Measurements from ENCODE around the gene CAMTA1.

Gene CAMTA1

GRCh38 chr1:7008975-7009740, 223.9 kb downstream of the CAMTA1 start:
- no peak overlapping the region for H3K4me3 ChIP-seq (ENCODE audit: low read length)
- TF ChIP-seq CTCF (IDR thresholded peaks at IDR 0.05; ENCODE audit: insufficient read depth, low read depth, low read length, missing control alignments) = no peak
- no peak for DNase-seq (ENCODE audit: low read depth)

- no peak overlapping the region for H3K4me3 ChIP-seq (ENCODE audit: low read length)
- TF ChIP-seq CTCF (IDR thresholded peaks at IDR 0.05; ENCODE audit: insufficient read depth, low read depth, low read length, missing control alignments) = no peak
- no peak for DNase-seq (ENCODE audit: low read depth)
Measured at GRCh38 chr1:7009741-7010525, 224.7 kb downstream of the CAMTA1 start.

DNA sequence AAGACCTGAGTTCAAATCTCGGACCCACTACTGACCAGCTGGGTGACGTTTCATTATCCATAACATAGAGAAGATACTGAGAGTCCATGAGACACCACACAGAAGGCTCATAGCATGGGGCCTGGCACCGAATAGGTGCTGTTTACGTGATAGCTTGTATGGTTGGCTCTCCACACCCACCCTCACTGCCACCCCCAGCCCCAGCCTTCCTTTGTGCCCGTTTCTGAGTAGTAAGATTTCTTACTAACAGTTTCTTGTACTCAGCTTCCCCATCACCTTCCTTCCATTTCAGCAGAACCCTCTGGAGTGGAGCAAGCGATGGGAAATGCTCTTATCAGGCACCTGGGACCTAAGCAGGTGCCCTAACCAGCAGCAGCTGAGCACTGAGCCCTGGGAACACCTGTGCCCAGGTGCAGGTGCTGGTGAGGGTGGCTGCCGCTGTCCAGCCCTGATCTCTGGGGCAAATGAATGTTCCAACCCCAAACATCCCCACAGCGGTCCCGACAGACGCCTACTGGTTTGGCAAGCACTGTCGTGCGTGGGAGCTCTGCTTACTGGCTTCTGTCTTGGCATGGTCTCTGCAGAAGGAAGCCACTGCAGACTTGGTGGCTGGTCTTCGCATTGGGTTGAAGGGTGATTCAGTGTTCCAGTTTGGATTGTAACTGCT, 225.4 kb downstream of the CAMTA1 start:
- no peak for TF ChIP-seq CTCF (IDR thresholded peaks at IDR 0.05; ENCODE audit: insufficient read depth, low read depth, low read length, missing control alignments)
- DNase-seq (ENCODE audit: low read depth) = no peak
- no peak overlapping the region for H3K4me3 ChIP-seq (ENCODE audit: low read length)

- no peak for TF ChIP-seq CTCF (IDR thresholded peaks at IDR 0.05; ENCODE audit: insufficient read depth, low read depth, low read length, missing control alignments)
- H3K4me3 ChIP-seq (ENCODE audit: low read length) = no peak overlapping the region
- no peak for DNase-seq (ENCODE audit: low read depth)
Measured at GRCh38 chr1:7011826-7012225, 226.6 kb downstream of the CAMTA1 start.

- no peak for DNase-seq (ENCODE audit: low read depth)
- H3K4me3 ChIP-seq (ENCODE audit: low read length) = no peak overlapping the region
- TF ChIP-seq CTCF (IDR thresholded peaks at IDR 0.05; ENCODE audit: insufficient read depth, low read depth, low read length, missing control alignments) = no peak
Measured at GRCh38 chr1:7012461-7012924, 227.2 kb downstream of the CAMTA1 start.

- no peak overlapping the region for H3K4me3 ChIP-seq (ENCODE audit: low read length)
- TF ChIP-seq CTCF (IDR thresholded peaks at IDR 0.05; ENCODE audit: insufficient read depth, low read depth, low read length, missing control alignments) = no peak
- no peak for DNase-seq (ENCODE audit: low read depth)
Measured at GRCh38 chr1:7013833-7014639, 228.8 kb downstream of the CAMTA1 start.

All from epithelial cell of esophagus (primary cell).